KG1 (cell line): Measurements from ENCODE around the gene HIF1AN.

Source experiments
- DNase-seq: peaks from one replicate; lab custom pipeline; 2025; lab: John Stamatoyannopoulos, UW

HIF1AN gene

DNA sequence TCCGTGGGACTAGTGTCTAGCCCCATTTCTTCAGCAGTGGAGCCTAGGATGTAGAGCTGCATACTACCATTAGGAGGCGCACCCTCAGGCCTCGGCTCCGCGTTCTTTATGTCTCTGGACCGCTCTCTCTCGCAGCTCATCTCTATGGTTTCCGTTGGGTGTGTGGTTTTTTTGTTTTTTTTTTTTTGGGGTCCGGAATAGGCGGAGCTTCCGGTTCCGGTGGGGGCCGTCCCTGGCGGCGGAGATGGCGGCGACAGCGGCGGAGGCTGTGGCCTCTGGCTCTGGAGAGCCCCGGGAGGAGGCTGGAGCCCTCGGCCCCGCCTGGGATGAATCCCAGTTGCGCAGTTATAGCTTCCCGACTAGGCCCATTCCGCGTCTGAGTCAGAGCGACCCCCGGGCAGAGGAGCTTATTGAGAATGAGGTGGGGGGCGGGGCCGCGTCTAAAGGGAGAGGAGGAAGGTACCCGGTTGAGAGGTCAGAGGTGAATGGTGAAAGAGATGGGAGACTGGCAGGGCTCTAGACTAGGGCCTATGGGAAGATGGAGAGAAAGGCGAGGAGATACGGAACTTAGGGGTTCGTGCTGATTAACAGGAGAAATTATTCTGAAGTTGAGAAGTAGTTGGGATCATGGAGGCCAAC lies at the start of gene HIF1AN:
HIF1AN (plus strand) TSS at position 229 of the 639 bp plus-strand sequence; CDS start at position 245, 16 bp downstream.
- DNase-seq: peak; percentile 95

DNA sequence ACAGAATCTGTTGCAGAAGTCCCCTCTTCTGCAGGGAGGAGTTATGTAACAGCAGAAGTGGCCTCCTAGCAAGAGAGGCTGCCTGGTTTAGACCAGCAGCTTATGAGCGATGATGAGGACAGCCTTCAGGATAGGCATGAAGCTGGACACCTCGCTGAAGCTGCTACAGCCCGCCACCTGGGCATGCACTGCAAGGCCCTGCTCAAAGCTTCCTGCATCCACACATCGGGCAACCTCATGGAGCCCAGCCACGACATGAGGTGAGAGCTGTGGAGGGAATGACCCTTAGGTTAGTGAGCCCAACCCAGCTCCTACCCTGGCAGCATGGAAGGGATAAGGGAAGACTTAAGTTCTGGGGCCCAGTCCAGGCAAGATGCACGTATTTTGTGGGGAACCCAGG lies 48.2 kb upstream of the HIF1AN start:
- DNase-seq: no peak

DNA sequence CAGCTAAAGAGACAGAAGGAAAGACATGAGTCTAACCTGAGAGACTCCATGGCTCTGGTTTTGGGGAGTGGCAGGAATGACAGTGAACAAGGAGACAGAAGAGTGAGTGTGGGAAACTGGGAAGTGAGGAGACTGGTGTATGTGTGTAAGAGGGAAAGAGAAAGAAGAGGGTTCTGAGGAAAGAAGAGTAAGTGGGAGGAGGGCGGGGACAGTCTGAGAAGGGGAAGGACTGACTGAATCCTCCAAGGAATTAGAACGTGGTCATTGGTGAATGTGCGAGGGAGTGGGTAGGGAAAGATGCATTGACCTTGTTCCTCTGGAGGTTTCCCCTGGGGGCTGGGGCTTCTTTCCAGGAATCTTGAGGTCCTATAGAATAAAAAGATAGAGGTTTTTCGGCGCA lies 46.3 kb upstream of the HIF1AN start:
- no peak for DNase-seq

DNA sequence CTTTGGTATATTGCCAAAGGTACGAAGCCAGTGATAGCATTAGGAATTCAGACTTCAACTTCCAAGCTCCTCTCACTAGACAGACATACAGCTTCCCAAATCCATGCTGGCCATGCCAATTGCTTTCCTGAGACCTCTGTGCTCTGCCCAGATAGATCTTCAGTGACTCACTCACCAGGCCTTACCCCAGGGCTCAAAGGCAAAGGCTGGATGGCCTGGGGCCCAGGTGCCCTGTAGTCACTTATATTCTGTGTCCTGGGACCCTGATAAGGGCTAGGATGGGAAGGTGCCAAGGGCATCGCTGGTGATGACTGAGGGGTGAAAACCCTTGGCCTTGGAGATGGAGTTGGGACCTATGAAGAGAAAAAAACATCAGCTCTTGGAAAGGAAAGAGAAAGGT lies 45.2 kb upstream of the HIF1AN start:
- no peak for DNase-seq

DNA sequence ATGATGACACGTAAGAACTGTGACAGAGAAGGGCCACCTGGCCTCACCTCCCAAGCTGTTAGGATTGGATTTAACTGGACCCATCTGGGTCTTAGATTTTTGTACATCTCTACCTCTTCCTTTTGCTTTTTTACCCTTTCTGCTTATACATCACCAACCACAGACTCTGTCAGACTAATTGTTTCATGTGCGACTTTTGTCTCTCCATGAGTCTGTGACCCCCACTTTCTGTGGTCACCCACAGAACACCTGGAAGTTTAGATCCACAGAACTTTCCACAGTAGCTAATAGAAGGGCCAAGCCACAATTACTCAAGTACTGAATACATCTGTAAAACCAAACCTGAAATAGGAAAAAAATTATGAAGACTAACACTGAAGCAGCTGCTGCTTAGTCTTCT lies 39.2 kb upstream of the HIF1AN start:
- no peak for DNase-seq

DNA sequence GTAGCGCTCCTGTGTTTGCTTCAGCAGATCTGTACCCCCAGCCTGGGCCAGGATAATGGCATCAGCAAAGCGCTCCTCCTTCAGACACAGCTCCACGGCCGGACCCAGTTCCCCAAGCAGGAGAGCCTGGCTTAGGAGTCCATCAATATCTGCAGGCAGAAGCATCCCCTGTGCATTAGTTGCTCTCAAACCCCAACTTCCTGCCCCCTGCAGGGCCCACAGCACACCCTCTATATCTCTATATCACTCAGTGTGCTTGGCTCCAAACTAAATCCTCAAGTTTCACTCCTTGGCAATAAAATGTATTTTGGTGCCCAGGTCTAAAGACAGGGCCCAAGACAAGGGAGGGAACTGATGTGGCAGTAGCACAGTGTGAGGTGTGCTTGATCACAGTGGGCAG lies 37.7 kb upstream of the HIF1AN start:
- DNase-seq: no peak

DNA sequence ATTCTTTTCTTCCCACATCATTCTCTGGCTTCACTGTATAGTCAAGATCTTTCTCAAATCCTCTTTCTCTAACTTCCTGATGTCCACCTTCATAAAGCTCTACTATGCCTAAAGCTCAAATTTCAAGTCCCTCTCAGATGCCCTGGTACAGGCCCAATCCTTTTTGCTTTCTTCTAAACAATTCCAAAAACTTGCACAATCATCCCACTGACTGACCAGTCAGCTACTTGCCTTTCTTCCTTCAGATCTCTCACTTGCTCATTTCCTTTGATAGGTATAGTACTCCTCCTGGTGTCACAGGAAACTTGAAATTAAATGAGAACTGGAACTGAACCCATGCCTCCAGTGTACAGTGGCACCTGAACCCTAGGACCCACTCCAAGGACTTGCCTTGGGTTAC lies 34.3 kb upstream of the HIF1AN start:
- DNase-seq: no peak

DNA sequence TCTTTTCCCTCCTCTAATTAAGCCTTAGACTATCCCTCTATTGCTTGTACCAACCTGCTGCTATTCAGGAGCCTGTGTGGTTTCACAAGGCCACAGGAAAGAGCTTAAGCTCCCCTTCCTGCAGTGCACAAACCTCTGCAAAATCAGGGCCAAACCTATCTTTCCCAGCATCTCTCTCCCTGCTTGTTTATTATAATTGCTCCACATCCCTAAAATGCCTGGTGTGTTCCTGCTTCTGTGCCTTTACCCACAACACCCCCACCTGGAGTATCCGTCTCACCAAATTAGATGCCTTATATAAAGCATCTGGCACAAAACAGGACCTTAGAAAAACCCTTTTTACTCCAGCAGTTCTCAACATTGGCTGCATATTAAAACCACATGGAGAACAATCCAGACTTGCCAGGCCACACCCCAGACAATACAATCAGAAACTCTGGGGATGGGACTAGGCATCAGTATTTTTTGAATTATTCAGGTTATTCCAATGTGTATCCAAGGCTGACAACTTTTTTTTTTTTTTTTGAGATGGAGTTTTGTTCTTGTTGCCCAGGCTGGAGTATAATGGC lies 32.7 kb upstream of the HIF1AN start:
- DNase-seq: no peak

DNA sequence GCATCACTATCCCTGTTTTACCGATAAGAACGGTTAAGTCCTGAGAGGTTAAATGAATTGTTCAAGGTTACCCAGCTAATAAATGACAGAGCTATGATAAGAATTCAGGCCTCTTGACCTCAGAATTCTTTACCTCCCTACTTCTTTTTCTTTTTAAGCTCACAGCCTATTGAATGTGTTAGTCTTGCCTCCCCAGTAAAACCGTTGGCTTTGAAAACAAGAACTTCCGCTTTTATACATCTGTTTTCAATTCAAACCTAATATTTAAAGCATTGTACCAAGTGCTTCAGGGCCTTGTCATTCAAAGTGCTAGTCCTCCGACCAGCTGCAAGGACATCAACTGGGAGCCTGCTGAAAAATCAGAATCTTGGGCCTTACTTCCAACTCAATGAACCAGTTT lies 31.6 kb upstream of the HIF1AN start:
- no peak for DNase-seq

DNA sequence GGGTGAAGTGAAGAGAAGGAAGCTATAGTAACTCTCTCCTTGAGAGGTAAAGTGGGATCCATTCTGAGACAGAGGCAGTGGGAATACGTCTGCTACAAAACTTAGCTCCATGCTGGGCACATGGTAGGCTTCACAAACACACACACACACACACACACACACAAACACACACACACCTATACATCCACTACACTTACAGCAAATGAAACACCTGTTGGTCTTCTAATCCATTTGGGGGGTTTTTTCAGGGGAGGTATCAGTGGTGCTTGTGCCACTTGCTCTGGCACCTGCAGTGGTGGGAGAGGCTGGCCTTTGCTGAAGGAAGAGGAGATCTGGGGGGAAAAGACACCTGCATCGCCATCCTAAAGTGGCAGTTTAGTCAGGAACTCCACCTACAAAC lies 30.6 kb upstream of the HIF1AN start:
- no peak for DNase-seq

DNA sequence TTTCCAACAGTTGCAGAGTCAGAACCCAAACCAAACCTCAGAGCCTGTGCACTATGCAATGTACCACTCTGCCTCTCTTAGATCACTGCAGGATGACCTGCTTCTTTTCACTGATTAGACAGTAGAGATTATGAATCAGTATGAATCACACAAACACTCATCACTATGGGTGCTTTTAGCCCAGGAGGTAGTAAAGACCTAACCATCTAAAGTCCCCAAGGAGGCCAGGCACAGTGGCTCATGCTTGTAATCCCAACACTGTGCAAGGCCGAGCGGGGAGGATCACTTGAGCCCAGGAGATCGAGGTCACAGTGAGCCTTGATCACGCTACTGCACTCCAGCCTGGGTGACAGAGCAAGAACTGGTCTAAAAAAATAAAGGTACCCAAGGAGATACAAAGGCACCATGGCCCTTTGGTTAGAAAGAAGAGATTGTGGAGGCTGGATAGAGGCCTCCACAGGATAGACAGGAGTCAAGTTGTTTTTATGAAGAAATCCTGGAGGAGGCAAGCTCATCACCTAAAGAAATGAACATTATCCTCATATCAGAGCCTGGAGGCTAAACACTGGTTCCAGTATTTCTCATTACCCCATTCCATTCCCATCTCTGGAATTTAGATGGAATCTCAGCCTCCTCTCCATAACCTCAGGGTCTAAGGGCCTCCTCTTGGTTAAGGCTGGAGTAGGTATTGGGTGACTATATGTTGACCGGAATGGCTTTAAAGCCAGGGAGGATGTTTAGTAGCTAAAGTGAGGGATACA lies 29.0 kb upstream of the HIF1AN start:
- DNase-seq: no peak

DNA sequence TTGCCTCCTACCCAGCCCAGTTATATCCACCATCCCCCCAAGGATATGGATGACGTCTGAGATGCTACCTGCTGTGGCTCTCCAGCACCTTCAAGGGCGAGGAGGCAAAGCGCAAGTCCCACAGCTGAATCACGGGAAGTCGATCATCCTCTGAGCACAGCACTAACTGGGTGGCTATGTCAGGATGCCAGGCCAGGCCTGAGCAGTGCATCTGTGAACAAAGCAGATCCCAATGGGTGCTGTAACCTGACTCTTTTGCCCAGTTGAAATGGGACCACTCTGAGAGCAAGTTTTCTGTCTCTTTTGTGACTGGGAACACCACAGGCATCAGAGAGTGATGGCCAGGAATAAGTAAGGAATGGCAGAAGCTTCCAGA lies 28.4 kb upstream of the HIF1AN start:
- DNase-seq: no peak

DNA sequence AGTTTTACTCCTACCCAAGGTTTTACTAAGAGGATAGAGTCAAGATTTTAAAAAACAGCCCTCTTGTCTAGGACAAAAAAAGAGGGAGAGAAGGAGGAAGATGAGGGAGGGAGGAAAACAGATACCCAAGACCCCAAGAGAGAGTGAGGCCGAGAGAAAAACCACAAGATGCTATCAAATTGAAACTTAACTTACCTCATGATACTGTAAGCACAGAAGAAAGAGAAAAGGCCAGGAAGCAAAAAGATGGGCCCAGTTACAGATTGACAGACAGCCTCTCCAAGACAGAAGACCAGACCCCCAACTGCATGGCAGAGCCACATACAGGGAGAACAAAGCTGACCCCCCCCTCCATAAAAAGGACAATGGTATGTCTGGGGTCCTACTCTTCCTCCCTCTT lies 27.5 kb upstream of the HIF1AN start:
- no peak for DNase-seq

DNA sequence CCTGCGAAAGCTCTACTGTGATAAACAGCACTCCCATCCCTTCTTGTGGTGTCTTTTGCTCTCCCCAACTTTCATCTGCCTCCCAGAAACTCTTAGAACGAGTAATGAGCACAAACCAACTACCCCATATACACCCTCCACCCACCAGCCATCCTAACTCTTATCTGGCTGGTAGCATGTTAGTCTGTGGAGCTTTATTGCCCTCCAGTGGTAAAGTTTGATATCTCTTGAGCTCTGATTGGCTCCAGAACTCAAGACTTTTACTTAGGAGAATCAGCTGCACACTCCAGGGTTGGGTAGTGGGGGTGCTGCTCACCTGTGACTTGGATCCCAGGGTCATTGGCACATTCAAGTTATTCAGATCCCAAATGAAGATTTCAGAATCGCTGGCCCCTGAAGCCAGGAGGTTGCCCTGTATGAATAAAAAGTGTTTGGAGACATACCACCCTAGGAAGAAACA lies 27.0 kb upstream of the HIF1AN start:
- DNase-seq: peak; percentile 11

DNA sequence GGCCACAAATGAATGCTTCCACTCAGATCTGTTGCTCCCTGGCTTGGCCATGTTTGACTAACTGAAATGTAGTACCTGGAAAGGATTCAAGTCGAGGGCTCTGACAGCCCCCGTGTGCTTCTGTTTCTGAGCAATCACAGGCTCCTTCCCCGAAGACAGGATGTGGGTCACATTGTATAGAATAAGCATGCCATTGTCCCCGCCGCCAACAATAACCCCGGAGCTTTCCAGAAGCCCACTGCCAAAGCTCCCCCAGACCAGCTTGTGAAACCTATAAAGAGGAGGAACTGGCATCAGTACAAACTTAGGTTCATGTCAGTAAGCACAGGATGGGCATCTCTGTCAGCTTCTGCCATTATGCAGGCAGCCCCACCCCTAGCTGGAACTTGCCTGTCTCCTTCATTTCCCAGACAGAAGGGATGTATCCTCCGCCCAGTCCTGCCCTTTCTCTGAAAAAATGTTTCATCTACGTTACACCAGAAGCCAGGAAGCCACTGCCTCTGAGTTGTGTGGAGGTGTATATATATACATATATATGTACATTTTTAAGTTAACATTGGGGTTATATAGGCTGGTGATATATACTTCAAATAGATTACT lies 26.4 kb upstream of the HIF1AN start:
- no peak for DNase-seq

DNA sequence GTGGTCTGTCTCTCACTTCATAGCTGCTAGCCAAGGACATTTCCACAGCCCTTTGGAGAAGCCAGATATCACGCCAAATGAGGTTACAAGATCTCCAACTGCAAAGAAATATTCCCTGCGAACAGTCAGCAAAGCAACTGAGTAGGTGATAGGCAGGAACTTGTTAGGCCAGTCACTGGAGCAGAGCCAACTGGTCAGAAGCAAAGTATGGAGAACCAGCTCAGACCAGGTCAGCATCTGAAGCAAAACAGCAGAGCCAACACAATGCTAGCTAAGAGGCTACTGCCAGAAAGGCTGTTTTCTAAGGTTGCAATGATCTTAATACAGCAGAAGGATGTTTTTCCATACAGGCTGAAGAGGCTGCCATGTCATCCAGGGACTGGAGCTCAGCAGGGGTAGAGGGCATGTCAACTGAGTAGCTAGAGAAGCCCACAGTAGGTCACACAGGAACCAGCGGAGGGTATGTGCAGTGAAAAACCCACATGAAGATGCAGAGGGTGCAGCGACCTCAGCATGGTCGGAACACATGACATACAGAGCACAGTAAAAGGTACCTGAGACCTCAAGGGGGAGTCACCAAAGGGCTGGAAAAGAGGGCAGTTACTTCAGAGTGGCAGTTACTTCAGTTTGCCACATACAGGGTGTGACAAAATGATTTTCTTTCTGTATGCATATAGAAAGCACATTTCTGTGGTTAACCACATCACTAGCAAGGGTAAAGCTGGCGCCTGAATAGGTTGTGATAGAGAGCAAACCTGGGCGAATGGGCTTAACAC lies 25.0 kb upstream of the HIF1AN start:
- DNase-seq: no peak

DNA sequence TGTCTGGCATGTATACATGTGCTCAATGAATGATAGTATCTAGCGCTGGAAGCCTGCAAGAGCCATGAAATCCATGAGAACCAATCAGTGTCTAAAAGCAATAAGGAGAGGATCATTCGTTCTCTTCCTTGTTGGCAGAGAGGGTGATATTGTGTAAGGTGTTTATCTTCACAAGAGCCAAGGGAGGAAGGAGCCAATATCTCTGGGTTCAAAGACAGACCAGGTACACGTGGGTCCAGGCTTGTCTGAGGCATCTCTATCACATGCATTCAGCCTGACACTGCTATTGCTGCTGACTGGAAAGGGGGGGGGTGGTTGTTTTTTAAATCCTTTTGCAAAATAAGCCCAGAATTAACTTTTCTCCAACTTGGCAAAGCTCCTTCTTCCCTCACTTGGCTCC lies 20.1 kb upstream of the HIF1AN start:
- DNase-seq: no peak

DNA sequence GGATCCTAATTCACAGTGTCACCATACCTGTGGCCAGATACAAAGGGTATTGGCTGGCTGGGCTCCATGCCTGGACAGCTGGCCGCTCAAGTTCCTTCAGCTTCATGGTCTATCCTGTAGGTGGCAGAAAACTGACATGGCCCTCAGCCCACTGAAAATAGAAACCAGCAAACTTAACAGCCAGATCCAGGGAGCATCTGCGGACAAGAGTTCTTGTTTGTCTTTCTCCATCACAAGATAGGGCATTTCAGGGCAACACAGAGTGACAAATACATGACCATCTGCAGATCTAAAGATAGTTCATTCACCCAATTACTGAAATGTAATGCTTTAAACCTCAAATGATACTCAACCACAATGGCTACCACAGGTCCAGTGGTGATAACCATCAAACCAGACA lies 18.9 kb upstream of the HIF1AN start:
- DNase-seq: no peak

DNA sequence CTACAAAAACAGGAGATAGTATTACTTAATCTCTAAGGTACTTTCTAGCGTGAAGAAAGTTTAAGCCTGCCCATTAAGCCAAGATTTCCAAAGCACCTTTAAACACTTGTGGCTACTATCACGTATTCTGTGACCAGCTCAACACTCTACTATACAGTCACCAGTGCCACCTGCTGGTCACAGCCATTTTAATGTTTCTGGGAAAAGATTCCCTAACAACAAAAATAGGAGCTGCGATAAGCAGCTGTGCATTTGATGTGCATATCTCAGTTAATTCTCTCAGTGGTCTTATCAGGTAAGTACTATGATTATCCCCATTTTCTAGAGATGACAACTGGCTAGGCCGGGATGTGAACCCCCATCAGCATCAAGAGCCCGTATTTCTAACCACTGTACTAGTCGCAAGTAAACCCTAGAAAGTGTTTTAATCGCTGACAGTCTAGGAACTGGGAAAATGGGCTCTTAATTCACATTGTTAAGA lies 16.9 kb upstream of the HIF1AN start:
- DNase-seq: no peak

DNA sequence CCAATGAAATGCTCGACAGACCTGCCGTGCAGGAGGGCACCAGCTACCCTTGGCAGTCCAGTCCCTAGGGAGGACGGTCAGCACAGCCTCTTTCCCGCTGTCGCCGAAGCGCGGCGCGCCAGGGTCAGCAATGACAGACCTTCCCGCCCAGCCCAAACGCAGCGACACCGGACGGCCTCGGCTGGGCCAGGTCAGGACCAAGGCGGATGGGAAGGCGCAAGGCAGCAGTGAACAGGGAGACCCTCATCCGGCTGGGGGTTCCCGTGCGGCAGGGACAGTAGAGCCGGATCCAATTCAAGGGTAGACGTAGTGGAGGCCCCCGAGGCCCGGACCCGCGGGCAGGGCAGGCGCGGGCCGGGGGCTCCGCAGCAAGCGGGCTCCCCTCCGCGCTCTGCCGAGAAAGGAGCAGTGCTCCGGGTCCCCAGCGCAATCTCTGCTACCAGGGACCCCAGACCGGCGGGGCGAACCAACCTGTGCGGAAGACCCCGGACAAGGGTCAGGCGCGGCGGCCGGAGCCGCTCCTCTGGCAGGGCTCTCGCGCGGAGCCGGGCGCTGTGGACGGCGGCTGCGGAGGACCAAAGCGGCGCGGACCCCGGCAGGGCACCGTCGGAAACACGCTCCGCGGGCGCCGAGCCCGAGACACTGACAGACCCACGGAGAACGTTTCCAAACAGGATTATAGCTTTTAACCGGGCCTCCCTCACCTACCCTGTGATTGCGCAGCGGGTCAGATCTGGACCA lies 16.3 kb upstream of the HIF1AN start, which contains the start of gene SEC31B:
SEC31B (minus strand) TSS at position 551 of the 741 bp plus-strand sequence. CDS start 2,909 bp downstream, outside the sequence.
- no peak for DNase-seq

DNA sequence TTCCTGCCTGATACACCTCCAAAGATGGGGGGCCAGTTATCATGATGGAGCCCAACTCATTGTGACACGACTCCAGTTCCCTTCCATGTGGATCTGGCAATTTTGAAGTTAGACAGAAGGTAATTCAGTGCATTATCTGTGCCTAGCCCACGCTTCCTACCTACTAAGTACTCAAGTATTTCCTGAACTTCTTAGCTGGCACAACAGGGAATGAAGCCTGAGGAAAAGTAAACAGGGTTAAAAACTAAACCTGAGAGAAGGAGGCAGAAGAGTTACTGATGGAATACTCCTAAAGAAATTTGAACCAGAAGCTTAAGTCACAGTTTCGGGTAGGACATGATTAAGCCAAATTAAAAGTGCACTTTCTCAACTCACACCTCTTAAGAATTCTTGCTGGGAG lies 14.9 kb upstream of the HIF1AN start:
- no peak for DNase-seq
